ENCODE results near the gene TPK1. TPM values are rescaled to one million over a fixed set of nuclear protein-coding genes. Genes with fewer than 3 reads are reported as not detected.

The TPK1 gene
- total RNA-seq, 1 donor from 2014 or later: 14.5 TPM

GRCh38 chr7:144873316-144873845, 37.5 kb upstream of the TPK1 start:
- no peaks in the 10 kb centered on the region for H3K9me3 ChIP-seq (ENCODE audit: low read depth)
- Mint-ChIP-seq H3K4me3 (no peak overlapping the region), H3K27ac (no peak overlapping the region), H3K27me3 (ENCODE audit: insufficient read depth, low read depth) (no peaks in the 10 kb centered on the region), H3K36me3 (no peaks in the 10 kb centered on the region), H3K4me1 (peaks cover 3% of the 10 kb centered on the region), H3K9me3 (peaks cover 2% of the 10 kb centered on the region)
- no peaks in the 10 kb centered on the region for H3K36me3 ChIP-seq
- H3K4me2 ChIP-seq: no peak overlapping the region
- no peak overlapping the region for H3K9ac ChIP-seq
- no peaks in the 10 kb centered on the region for H3K27me3 ChIP-seq
- no peak overlapping the region for H3K27ac ChIP-seq
- no peaks in the 10 kb centered on the region for H4K20me1 ChIP-seq (ENCODE audit: low read depth)
- no peaks in the 10 kb centered on the region for H3K79me2 ChIP-seq (ENCODE audit: low read depth)
- no peak for DNase-seq (ENCODE audit: low spot score)
- no peak overlapping the region for H3K4me3 ChIP-seq
- H3F3A ChIP-seq (ENCODE audit: low read depth): no peaks in the 10 kb centered on the region
- H3K4me1 ChIP-seq: peaks cover 7% of the 10 kb centered on the region
- H2AFZ ChIP-seq (replicated peaks): no peak overlapping the region
- TF ChIP-seq EZH2 (IDR thresholded peaks at IDR 0.05) (no peak), EZH2phosphoT487 (IDR thresholded peaks at IDR 0.05) (no peak)
- TF ChIP-seq, protein P1, sequence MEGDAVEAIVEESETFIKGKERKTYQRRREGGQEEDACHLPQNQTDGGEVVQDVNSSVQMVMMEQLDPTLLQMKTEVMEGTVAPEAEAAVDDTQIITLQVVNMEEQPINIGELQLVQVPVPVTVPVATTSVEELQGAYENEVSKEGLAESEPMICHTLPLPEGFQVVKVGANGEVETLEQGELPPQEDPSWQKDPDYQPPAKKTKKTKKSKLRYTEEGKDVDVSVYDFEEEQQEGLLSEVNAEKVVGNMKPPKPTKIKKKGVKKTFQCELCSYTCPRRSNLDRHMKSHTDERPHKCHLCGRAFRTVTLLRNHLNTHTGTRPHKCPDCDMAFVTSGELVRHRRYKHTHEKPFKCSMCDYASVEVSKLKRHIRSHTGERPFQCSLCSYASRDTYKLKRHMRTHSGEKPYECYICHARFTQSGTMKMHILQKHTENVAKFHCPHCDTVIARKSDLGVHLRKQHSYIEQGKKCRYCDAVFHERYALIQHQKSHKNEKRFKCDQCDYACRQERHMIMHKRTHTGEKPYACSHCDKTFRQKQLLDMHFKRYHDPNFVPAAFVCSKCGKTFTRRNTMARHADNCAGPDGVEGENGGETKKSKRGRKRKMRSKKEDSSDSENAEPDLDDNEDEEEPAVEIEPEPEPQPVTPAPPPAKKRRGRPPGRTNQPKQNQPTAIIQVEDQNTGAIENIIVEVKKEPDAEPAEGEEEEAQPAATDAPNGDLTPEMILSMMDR (IDR thresholded peaks at IDR 0.05): no peak

DNA sequence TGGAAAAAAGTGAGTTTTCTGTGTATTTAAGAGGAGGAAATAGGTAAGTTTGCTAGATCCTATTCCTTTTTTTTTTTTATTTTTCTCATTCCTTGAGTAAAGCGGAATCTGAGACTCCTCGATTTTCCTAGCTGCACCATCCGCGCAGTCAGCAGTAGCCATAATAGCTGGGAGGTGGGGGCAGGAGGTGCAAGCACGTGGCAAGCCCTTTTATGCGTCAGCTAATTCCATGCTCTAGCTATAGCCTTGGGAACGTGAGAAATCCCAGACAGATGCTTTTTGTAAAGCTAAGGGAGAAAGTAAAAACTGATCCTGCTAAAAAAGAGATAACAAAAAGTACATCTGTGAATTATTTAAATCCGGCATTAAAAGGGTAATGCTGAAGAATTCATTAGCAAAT, 33.2 kb upstream of the TPK1 start:
- H3K27ac Mint-ChIP-seq: no peak overlapping the region
- DNase-seq (ENCODE audit: low spot score): no peak
- H3K9me3 Mint-ChIP-seq: no peaks in the 10 kb centered on the region
- no peak overlapping the region for H3K27ac ChIP-seq
- H4K20me1 ChIP-seq (ENCODE audit: low read depth): no peaks in the 10 kb centered on the region
- no peaks in the 10 kb centered on the region for H3F3A ChIP-seq (ENCODE audit: low read depth)
- H3K9me3 ChIP-seq (ENCODE audit: low read depth): no peaks in the 10 kb centered on the region
- no peaks in the 10 kb centered on the region for H3K4me1 Mint-ChIP-seq
- H2AFZ ChIP-seq (replicated peaks): peak overlapping the region; percentile 45
- H3K4me1 ChIP-seq: peaks cover 7% of the 10 kb centered on the region
- H3K4me3 Mint-ChIP-seq: no peak overlapping the region
- TF ChIP-seq EZH2 (IDR thresholded peaks at IDR 0.05): no peak
- H3K4me2 ChIP-seq: no peak overlapping the region
- H3K4me3 ChIP-seq: no peak overlapping the region
- H3K79me2 ChIP-seq (ENCODE audit: low read depth): no peaks in the 10 kb centered on the region
- H3K27me3 ChIP-seq: no peaks in the 10 kb centered on the region
- no peaks in the 10 kb centered on the region for H3K27me3 Mint-ChIP-seq (ENCODE audit: insufficient read depth, low read depth)
- H3K36me3 ChIP-seq: no peaks in the 10 kb centered on the region
- H3K9ac ChIP-seq: no peak overlapping the region
- H3K36me3 Mint-ChIP-seq: no peaks in the 10 kb centered on the region

- DNase-seq (ENCODE audit: low spot score): no peak
- no peak overlapping the region for H3K4me3 Mint-ChIP-seq
- H3K36me3 Mint-ChIP-seq: no peaks in the 10 kb centered on the region
- H2AFZ ChIP-seq (replicated peaks): no peak overlapping the region
- H3K27me3 ChIP-seq: no peaks in the 10 kb centered on the region
- no peaks in the 10 kb centered on the region for H4K20me1 ChIP-seq (ENCODE audit: low read depth)
- no peaks in the 10 kb centered on the region for H3K4me1 Mint-ChIP-seq
- H3K27me3 Mint-ChIP-seq (ENCODE audit: insufficient read depth, low read depth): peaks cover 3% of the 10 kb centered on the region
- H3K9ac ChIP-seq: no peak overlapping the region
- H3F3A ChIP-seq (ENCODE audit: low read depth): no peaks in the 10 kb centered on the region
- H3K9me3 Mint-ChIP-seq: no peaks in the 10 kb centered on the region
- TF ChIP-seq EZH2phosphoT487 (IDR thresholded peaks at IDR 0.05) (no peak), EZH2 (IDR thresholded peaks at IDR 0.05) (no peak)
- TF ChIP-seq, protein P1 (IDR thresholded peaks at IDR 0.05): no peak
- H3K9me3 ChIP-seq (ENCODE audit: low read depth): no peaks in the 10 kb centered on the region
- no peak overlapping the region for H3K4me2 ChIP-seq
- no peaks in the 10 kb centered on the region for H3K79me2 ChIP-seq (ENCODE audit: low read depth)
- no peak overlapping the region for H3K27ac ChIP-seq
- no peaks in the 10 kb centered on the region for H3K4me1 ChIP-seq
- no peaks in the 10 kb centered on the region for H3K36me3 ChIP-seq
- H3K27ac Mint-ChIP-seq: no peak overlapping the region
- H3K4me3 ChIP-seq: no peak overlapping the region
These were observed 30.3 kb upstream of the TPK1 start for GRCh38 chr7:144866189-144866588.

- H3K9me3 ChIP-seq (ENCODE audit: low read depth): no peaks in the 10 kb centered on the region
- H3K27me3 Mint-ChIP-seq (ENCODE audit: insufficient read depth, low read depth): peaks cover 3% of the 10 kb centered on the region
These were observed 27.4 kb upstream of the TPK1 start for GRCh38 chr7:144863320-144863647.

More at GRCh38 chr7:144863320-144863647, 27.4 kb upstream of the TPK1 start:
- no peak overlapping the region for H3K4me3 Mint-ChIP-seq
- Histone ChIP-seq H4K20me1 (ENCODE audit: low read depth) (no peaks in the 10 kb centered on the region), H2AFZ (replicated peaks) (no peak overlapping the region), H3K4me1 (no peaks in the 10 kb centered on the region), H3K9ac (no peak overlapping the region), H3K27me3 (no peaks in the 10 kb centered on the region), H3K4me2 (no peak overlapping the region), H3F3A (ENCODE audit: low read depth) (peaks cover 7% of the 10 kb centered on the region), H3K79me2 (ENCODE audit: low read depth) (no peaks in the 10 kb centered on the region), H3K27ac (no peak overlapping the region), H3K4me3 (no peak overlapping the region), H3K36me3 (no peaks in the 10 kb centered on the region)
- H3K9me3 Mint-ChIP-seq: no peaks in the 10 kb centered on the region
- no peak overlapping the region for H3K27ac Mint-ChIP-seq
- no peak for DNase-seq (ENCODE audit: low spot score)
- TF ChIP-seq EZH2 (IDR thresholded peaks at IDR 0.05) (no peak), EZH2phosphoT487 (IDR thresholded peaks at IDR 0.05) (no peak)
- TF ChIP-seq, protein P1 (IDR thresholded peaks at IDR 0.05): no peak
- H3K36me3 Mint-ChIP-seq: no peaks in the 10 kb centered on the region
- H3K4me1 Mint-ChIP-seq: no peaks in the 10 kb centered on the region

Measured in neural progenitor cell (in vitro differentiated cells).